ENCODE measurements around the gene RGS7BP.

GRCh38 chr5:64622991-64623390 lies 117.2 kb downstream of the RGS7BP start:
- TF ChIP-seq CTCF (IDR thresholded peaks at IDR 0.05) (no peak), POLR2AphosphoS5 (IDR thresholded peaks at IDR 0.05) (no peak), POLR2A (IDR thresholded peaks at IDR 0.05) (no peak)
